GM23248 (cell line): ENCODE data around the gene PCF11. TPM values are rescaled to one million over a fixed set of nuclear protein-coding genes. Genes with fewer than 3 reads are reported as not detected.
"Not testable (repeated sequence)": the region's sequence is repeated elsewhere in the genome, so short reads cannot be mapped to it uniquely, and the experiment has no call there.

ENCODE experiments used
- DNase-seq: peaks from one replicate; pipeline ENCODE4 v3.0.0-alpha.2; 2015
- H2AFZ ChIP-seq: fragments of 200-600 bp; sonication (generic); 2 replicates; pipeline ENCODE4 v1.6.1; 2016; ENCODE audit warnings: antibody characterized with exemption
- H3F3A ChIP-seq: fragments of 200-600 bp; sonication (generic); 2 replicates; pipeline ENCODE4 v1.6.1; 2016; ENCODE audit warnings: mild to moderate bottlenecking, antibody characterized with exemption, mixed run types; ENCODE audit not compliant: insufficient read depth
- H3K27ac ChIP-seq: fragments of 200-600 bp; sonication (generic); 2 replicates; pipeline ENCODE4 v1.5.1; 2016; ENCODE audit warnings: mild to moderate bottlenecking
- H3K27me3 ChIP-seq: fragments of 200-600 bp; sonication (generic); replicated peaks from 2 replicates; pipeline ENCODE4 v1.6.1; 2016; ENCODE audit warnings: mild to moderate bottlenecking; ENCODE audit not compliant: insufficient read depth
- H3K36me3 ChIP-seq: fragments of 200-600 bp; sonication (generic); 2 replicates; pipeline ENCODE4 v1.6.1; 2016; ENCODE audit warnings: low read depth, mild to moderate bottlenecking
- H3K4me1 ChIP-seq: fragments of 200-600 bp; sonication (generic); 2 replicates; pipeline ENCODE4 v1.6.1; 2016; ENCODE audit warnings: mild to moderate bottlenecking; ENCODE audit not compliant: insufficient read depth
- H3K4me2 ChIP-seq: fragments of 200-600 bp; sonication (generic); one replicate; pipeline ENCODE4 v1.6.1; 2016; ENCODE audit warnings: mild to moderate bottlenecking; ENCODE audit not compliant: unreplicated experiment
- H3K4me3 ChIP-seq: fragments of 200-600 bp; sonication (generic); 2 replicates; pipeline ENCODE4 v1.5.1; 2016; ENCODE audit warnings: mild to moderate bottlenecking
- H3K79me2 ChIP-seq: fragments of 200-600 bp; sonication (generic); 2 replicates; pipeline ENCODE4 v1.6.1; 2016; ENCODE audit warnings: mild to moderate bottlenecking; ENCODE audit not compliant: insufficient read depth
- H3K9ac ChIP-seq: fragments of 200-600 bp; sonication (generic); 2 replicates; pipeline ENCODE4 v1.6.1; 2016; ENCODE audit warnings: mild to moderate bottlenecking
- H3K9me2 ChIP-seq: fragments of 200-600 bp; sonication (generic); 2 replicates; pipeline ENCODE4 v1.6.1; 2016; ENCODE audit warnings: mixed run types, mild to moderate bottlenecking, moderate library complexity; ENCODE audit not compliant: insufficient read depth
- H3K9me3 ChIP-seq: fragments of 200-600 bp; sonication (generic); one replicate; pipeline ENCODE4 v1.6.1; 2017; ENCODE audit warnings: low read depth
- H4K20me1 ChIP-seq: fragments of 200-600 bp; sonication (generic); 2 replicates; pipeline ENCODE4 v1.6.0; 2016; ENCODE audit not compliant: insufficient read depth
- EZH2 ChIP-seq: fragments of 200-600 bp; sonication (generic); IDR thresholded peaks from 2 replicates; pipeline ENCODE4 v1.6.1; 2018; ENCODE audit warnings: antibody characterized with exemption, mild to moderate bottlenecking; ENCODE audit not compliant: insufficient read depth, poor library complexity, severe bottlenecking
- EZH2phosphoT487 ChIP-seq: fragments of 200-600 bp; sonication (generic); IDR thresholded peaks from 2 replicates; pipeline ENCODE4 v1.6.1; 2018; ENCODE audit warnings: antibody characterized with exemption, moderate library complexity, mild to moderate bottlenecking, low read depth; ENCODE audit not compliant: insufficient read depth
- WGBS, 2 experiments: methylation state at CpG; one replicate each; pipeline ENCODE4 v1.1.6; 2015 to 2017; ENCODE audit warnings: low lambda C conversion rate in 2 of 2, low coverage in 1 of 2; ENCODE audit errors: missing lambda C conversion rate in 2 of 2; 5-methylcytosine and 5-hydroxymethylcytosine counted together
- in situ Hi-C: fragments of 300-500 bp; cut with MboI; formaldehyde crosslinking; loops from 2 replicates; pipeline ENCODE4 v1.15.0; 2020
- polyA plus RNA-seq: library from polyadenylated mRNA; unstranded; fragments of >200 nt; fragmentation: Nextera tagmentation; extraction: Ambion mirVana; gene quantifications from 2 replicates; pipeline ENCODE4 v1.2.1, GENCODE V29; 2016
- total RNA-seq: library from RNA; depleted of rRNA; stranded (reverse); fragments of >200 nt; shearing (Covaris generic); gene quantifications from 2 replicates; pipeline ENCODE4 v1.2.3, GENCODE V29; 2014

PCF11 gene
- total and polyA plus RNA-seq, 2 experiments from 2014 or later = 9.1 to 19.7 TPM

- in situ Hi-C loops = no loop called here
- peak overlapping the region; percentile 98 for H3K9ac ChIP-seq
Observed at GRCh38 chr11:83195649-83196048, 38.7 kb downstream of the PCF11 start.

GRCh38 chr11:83200035-83200434 lies 43.1 kb downstream of the PCF11 start:
- Histone ChIP-seq H3K9ac (no peak overlapping the region), H3K9me3 (no peaks in the 10 kb centered on the region), H3F3A (peaks cover 15% of the 10 kb centered on the region; the same call in 1 of the 2 replicates), H3K9me2 (no peaks in the 10 kb centered on the region), H3K27me3 (no peaks in the 10 kb centered on the region), H3K27ac (no peak overlapping the region), H3K4me3 (no peak overlapping the region), H3K4me2 (no peak overlapping the region), H4K20me1 (no peaks in the 10 kb centered on the region), H3K36me3 (peaks cover 19% of the 10 kb centered on the region; the same call in 1 of the 2 replicates), H3K79me2 (peaks cover 75% of the 10 kb centered on the region), H3K4me1 (peaks cover 26% of the 10 kb centered on the region), H2AFZ (no peak overlapping the region)
- DNase-seq = no peak
- TF ChIP-seq EZH2phosphoT487 (no peak), EZH2 (no peak)
- in situ Hi-C loops = no loop called here
- 97 to 100% methylated on average over 1 of the region's 1 CpG for WGBS, 2 experiments

More at GRCh38 chr11:83195649-83196048, 38.7 kb downstream of the PCF11 start:
- DNase-seq = no peak
- TF ChIP-seq EZH2 (no peak), EZH2phosphoT487 (no peak)
- Histone ChIP-seq H4K20me1 (no peaks in the 10 kb centered on the region), H3K79me2 (peaks cover 76% of the 10 kb centered on the region), H3K4me2 (peak overlapping the region; percentile 99), H2AFZ (peak overlapping the region; percentile 89; the same call in 1 of the 2 replicates), H3K36me3 (peaks cover 17% of the 10 kb centered on the region; the same call in 1 of the 2 replicates), H3K27me3 (no peaks in the 10 kb centered on the region), H3K4me1 (peaks cover 42% of the 10 kb centered on the region), H3K27ac (peak overlapping the region; percentile 95; the same call in 1 of the 2 replicates), H3K4me3 (peak overlapping the region; percentile 90), H3F3A (peaks cover 39% of the 10 kb centered on the region), H3K9me2 (no peaks in the 10 kb centered on the region), H3K9me3 (no peaks in the 10 kb centered on the region)
- WGBS, 2 experiments = 79 to 84% methylated on average over 7 to 8 of the region's 8 CpGs

GRCh38 chr11:83205608-83206185 lies 48.8 kb downstream of the PCF11 start:
- in situ Hi-C loops = no loop called here
- Histone ChIP-seq H3F3A (no peaks in the 10 kb centered on the region), H3K4me2 (no peak overlapping the region), H3K36me3 (peaks cover 36% of the 10 kb centered on the region), H3K4me3 (no peak overlapping the region), H3K9me2 (no peaks in the 10 kb centered on the region), H3K27ac (no peak overlapping the region), H3K4me1 (no peaks in the 10 kb centered on the region), H3K27me3 (no peaks in the 10 kb centered on the region), H3K9ac (no peak overlapping the region), H4K20me1 (no peaks in the 10 kb centered on the region), H3K9me3 (no peaks in the 10 kb centered on the region), H2AFZ (no peak overlapping the region), H3K79me2 (peaks cover 24% of the 10 kb centered on the region)
- WGBS, 2 experiments = 79 to 82% methylated on average over 3 of the region's 3 CpGs
- DNase-seq = no peak
- TF ChIP-seq EZH2 = no peak
- no peak for TF ChIP-seq EZH2phosphoT487

- in situ Hi-C loops = no loop called here
- Histone ChIP-seq H2AFZ (no peak overlapping the region), H3K4me3 (no peak overlapping the region), H3K4me1 (no peaks in the 10 kb centered on the region), H3F3A (no peaks in the 10 kb centered on the region), H3K79me2 (peaks cover 19% of the 10 kb centered on the region), H3K9me3 (no peaks in the 10 kb centered on the region), H3K27me3 (no peaks in the 10 kb centered on the region), H3K9me2 (no peaks in the 10 kb centered on the region), H3K9ac (no peak overlapping the region), H3K27ac (no peak overlapping the region), H3K36me3 (peaks cover 39% of the 10 kb centered on the region), H4K20me1 (no peaks in the 10 kb centered on the region), H3K4me2 (no peak overlapping the region)
- no peak for TF ChIP-seq EZH2phosphoT487
- no peak for TF ChIP-seq EZH2
- WGBS, 2 experiments = 91 to 94% methylated on average over 1 of the region's 1 CpG
- no peak for DNase-seq
Observed at GRCh38 chr11:83206221-83206620, 49.3 kb downstream of the PCF11 start.

GRCh38 chr11:83206771-83207382 lies 49.9 kb downstream of the PCF11 start:
- in situ Hi-C loops, H3K9ac ChIP-seq, H3K27me3 ChIP-seq, H4K20me1 ChIP-seq, DNase-seq, H3K9me2 ChIP-seq, H3F3A ChIP-seq, H3K4me3 ChIP-seq, H2AFZ ChIP-seq, H3K27ac ChIP-seq, H3K4me1 ChIP-seq, H3K9me3 ChIP-seq, H3K4me2 ChIP-seq: not testable (repeated sequence)
- Histone ChIP-seq H3K79me2 (peaks cover 12% of the 10 kb centered on the region; the same call in 1 of the 2 replicates), H3K36me3 (peaks cover 37% of the 10 kb centered on the region)
- WGBS, 2 experiments = 64 to 66% methylated on average over 4 of the region's 4 CpGs
